Astrocyte of the spinal cord (primary cell): ENCODE results near the gene WASF2.
A peak's percentile ranks its signal among the peaks of the same experiment; 100 is the strongest.

ENCODE experiments used
- DNase-seq: peaks from one replicate; pipeline ENCODE4 v3.0.0; 2011; ENCODE audit warnings: low read depth, low spot score
- H3K4me3 ChIP-seq: 2 replicates; pipeline ENCODE4 v1.5.1; 2011; ENCODE audit warnings: low read depth, mild to moderate bottlenecking, low read length, moderate library complexity
- CTCF ChIP-seq: IDR thresholded peaks from 2 replicates; pipeline ENCODE4 v1.5.1; 2012; ENCODE audit warnings: low read depth, mild to moderate bottlenecking, low read length, inconsistent platforms
- in situ Hi-C: cut with HindIII; loops from 2 replicates; pipeline ENCODE4 v1.10.0; 2017; ENCODE audit warnings: low sequenced_read_pairs

WASF2 gene

GRCh38 chr1:27527223-27527889 lies 37.4 kb upstream of the WASF2 start:
- no peak for TF ChIP-seq CTCF
- H3K4me3 ChIP-seq, result no peak overlapping the region
- DNase-seq, result peak; percentile 57
- in situ Hi-C loops, result no loop called here

GRCh38 chr1:27526569-27527222 lies 36.7 kb upstream of the WASF2 start:
- no peak overlapping the region for H3K4me3 ChIP-seq
- no peak for DNase-seq
- in situ Hi-C loops, result no loop called here
- TF ChIP-seq CTCF, result no peak

GRCh38 chr1:27525296-27526272 lies 35.6 kb upstream of the WASF2 start:
- TF ChIP-seq CTCF, result no peak
- no peak overlapping the region for H3K4me3 ChIP-seq
- in situ Hi-C loops, result no loop called here
- peak; percentile 53 for DNase-seq

- in situ Hi-C loops, result no loop called here
- H3K4me3 ChIP-seq, result no peak overlapping the region
- TF ChIP-seq CTCF, result no peak
- no peak for DNase-seq
Observed at GRCh38 chr1:27523337-27524020, 33.5 kb upstream of the WASF2 start.

GRCh38 chr1:27522432-27523336 lies 32.7 kb upstream of the WASF2 start:
- in situ Hi-C loops, result no loop called here
- H3K4me3 ChIP-seq, result peak overlapping the region; percentile 18
- peak; percentile 36 for DNase-seq
- TF ChIP-seq CTCF, result peak; percentile 36
